GM19452 (cell line): Measurements from ENCODE around the gene REEP1.
"Not testable (repeated sequence)": the region's sequence is repeated elsewhere in the genome, so short reads cannot be mapped to it uniquely, and the experiment has no call there.

Experiments used
- ATAC-seq: cut with Tn5 transposase; IDR thresholded peaks from one replicate; pipeline ENCODE4 v1.9.1; 2021; ENCODE audit not compliant: unreplicated experiment

REEP1 gene

GRCh38 chr2:86249176-86249575, 88.2 kb downstream of the REEP1 start:
- ATAC-seq = no peak

- not testable (repeated sequence) for ATAC-seq
Measured at GRCh38 chr2:86245222-86245621, 92.2 kb downstream of the REEP1 start.

GRCh38 chr2:86244781-86245180, 92.6 kb downstream of the REEP1 start:
- not testable (repeated sequence) for ATAC-seq

GRCh38 chr2:86243950-86244733, 93.3 kb downstream of the REEP1 start:
- ATAC-seq = no peak

- ATAC-seq = no peak
Measured at GRCh38 chr2:86243272-86243671, 94.2 kb downstream of the REEP1 start.

- no peak for ATAC-seq
Measured at GRCh38 chr2:86241611-86242010, 95.8 kb downstream of the REEP1 start.

- no peak for ATAC-seq
Measured at GRCh38 chr2:86240251-86240650, 97.2 kb downstream of the REEP1 start.

GRCh38 chr2:86239745-86240144, 97.7 kb downstream of the REEP1 start:
- ATAC-seq = no peak

GRCh38 chr2:86239326-86239725, 98.1 kb downstream of the REEP1 start:
- no peak for ATAC-seq

GRCh38 chr2:86238354-86238753, 99.1 kb downstream of the REEP1 start:
- peak; percentile 85 for ATAC-seq

- ATAC-seq = no peak
Measured at GRCh38 chr2:86237172-86237571, 100.3 kb downstream of the REEP1 start.

- no peak for ATAC-seq
Measured at GRCh38 chr2:86235196-86235980, 102.0 kb downstream of the REEP1 start.

- no peak for ATAC-seq
Measured at GRCh38 chr2:86234563-86235131, 102.8 kb downstream of the REEP1 start.

- ATAC-seq = no peak
Measured at GRCh38 chr2:86233436-86233835, 104.0 kb downstream of the REEP1 start.

GRCh38 chr2:86232910-86233309, 104.5 kb downstream of the REEP1 start:
- no peak for ATAC-seq

GRCh38 chr2:86232373-86232784, 105.0 kb downstream of the REEP1 start:
- ATAC-seq = no peak

- ATAC-seq = no peak
Measured at GRCh38 chr2:86231680-86232372, 105.6 kb downstream of the REEP1 start.

- no peak for ATAC-seq
Measured at GRCh38 chr2:86230961-86231360, 106.5 kb downstream of the REEP1 start.

- no peak for ATAC-seq
Measured at GRCh38 chr2:86229221-86229620, 108.2 kb downstream of the REEP1 start.

- ATAC-seq = not testable (repeated sequence)
Measured at GRCh38 chr2:86228574-86228973, 108.9 kb downstream of the REEP1 start.

- ATAC-seq = no peak
Measured at GRCh38 chr2:86227685-86228084, 109.7 kb downstream of the REEP1 start.
